Skeletal muscle satellite cell (primary cell): Measurements from ENCODE around the gene ARHGEF9.

Source experiments
- H3K27me3 ChIP-seq: 2 replicates; pipeline ENCODE4 v1.7.0; 2013; ENCODE audit warnings: low read length; ENCODE audit not compliant: control insufficient read depth, insufficient read depth
- H3K36me3 ChIP-seq: 2 replicates; pipeline ENCODE4 v1.7.0; 2013; ENCODE audit warnings: mild to moderate bottlenecking, control low read depth, low read length; ENCODE audit not compliant: insufficient read depth
- H3K4me1 ChIP-seq: 2 replicates; pipeline ENCODE4 v1.7.0; 2013; ENCODE audit warnings: low read length; ENCODE audit not compliant: control insufficient read depth, insufficient read depth
- H3K4me2 ChIP-seq: 2 replicates; pipeline ENCODE4 v1.7.0; 2013; ENCODE audit warnings: mild to moderate bottlenecking, low read length
- H3K4me3 ChIP-seq: 2 replicates; pipeline ENCODE4 v1.7.0; 2013; ENCODE audit warnings: low read length
- H3K9ac ChIP-seq: 2 replicates; pipeline ENCODE4 v1.7.0; 2013; ENCODE audit warnings: mild to moderate bottlenecking, low read depth, low read length, moderate library complexity
- H3K9me3 ChIP-seq: replicated peaks from 2 replicates; pipeline ENCODE4 v1.7.0; 2013; ENCODE audit warnings: mild to moderate bottlenecking, control low read depth, low read length

ARHGEF9 gene

GRCh38 chrX:63744850-63745394, 40.1 kb downstream of the ARHGEF9 start:
- no peak overlapping the region for H3K9ac ChIP-seq
- H3K4me1 ChIP-seq, result peaks cover 11% of the 10 kb centered on the region
- H3K4me3 ChIP-seq, result no peak overlapping the region
- H3K9me3 ChIP-seq, result no peaks in the 10 kb centered on the region
- no peaks in the 10 kb centered on the region for H3K36me3 ChIP-seq
- no peak overlapping the region for H3K4me2 ChIP-seq
- H3K27me3 ChIP-seq, result no peaks in the 10 kb centered on the region

DNA sequence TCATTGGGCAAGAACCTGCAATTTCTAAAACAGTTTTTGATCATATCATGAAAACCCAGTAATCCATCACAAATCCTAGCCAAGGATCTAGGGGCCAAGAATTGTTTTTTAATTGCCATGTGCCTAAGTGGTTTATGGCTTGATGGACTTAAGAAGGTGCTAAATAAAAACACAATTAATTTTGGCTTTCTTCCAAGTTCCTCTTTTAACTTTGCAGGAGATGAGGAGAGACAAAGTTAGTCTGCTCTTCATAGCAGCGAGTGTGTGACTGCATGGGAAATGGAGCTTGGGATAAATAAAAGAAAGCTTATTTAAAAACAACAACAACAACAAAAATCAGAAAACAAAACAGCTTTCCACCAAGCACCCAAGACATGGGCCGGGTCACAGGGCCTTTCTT, 41.4 kb downstream of the ARHGEF9 start:
- no peak overlapping the region for H3K4me3 ChIP-seq
- H3K36me3 ChIP-seq, result no peaks in the 10 kb centered on the region
- no peak overlapping the region for H3K4me2 ChIP-seq
- H3K9ac ChIP-seq, result no peak overlapping the region
- H3K9me3 ChIP-seq, result no peaks in the 10 kb centered on the region
- H3K4me1 ChIP-seq, result peaks cover 11% of the 10 kb centered on the region
- H3K27me3 ChIP-seq, result no peaks in the 10 kb centered on the region

GRCh38 chrX:63740382-63740781, 44.6 kb downstream of the ARHGEF9 start:
- Histone ChIP-seq H3K36me3 (no peaks in the 10 kb centered on the region), H3K4me2 (no peak overlapping the region), H3K9me3 (no peaks in the 10 kb centered on the region), H3K4me3 (no peak overlapping the region), H3K4me1 (no peaks in the 10 kb centered on the region), H3K9ac (no peak overlapping the region), H3K27me3 (no peaks in the 10 kb centered on the region)

GRCh38 chrX:63739885-63740284, 45.1 kb downstream of the ARHGEF9 start:
- Histone ChIP-seq H3K9me3 (no peaks in the 10 kb centered on the region), H3K4me2 (no peak overlapping the region), H3K9ac (no peak overlapping the region), H3K36me3 (no peaks in the 10 kb centered on the region), H3K4me1 (no peaks in the 10 kb centered on the region), H3K4me3 (no peak overlapping the region), H3K27me3 (no peaks in the 10 kb centered on the region)

- Histone ChIP-seq H3K9ac (no peak overlapping the region), H3K4me1 (no peaks in the 10 kb centered on the region), H3K9me3 (no peaks in the 10 kb centered on the region), H3K36me3 (no peaks in the 10 kb centered on the region), H3K27me3 (no peaks in the 10 kb centered on the region), H3K4me3 (no peak overlapping the region), H3K4me2 (no peak overlapping the region)
Observed at GRCh38 chrX:63738696-63739095, 46.3 kb downstream of the ARHGEF9 start.

GRCh38 chrX:63737131-63737921, 47.7 kb downstream of the ARHGEF9 start:
- Histone ChIP-seq H3K9me3 (no peaks in the 10 kb centered on the region), H3K4me1 (no peaks in the 10 kb centered on the region), H3K4me3 (no peak overlapping the region), H3K4me2 (no peak overlapping the region), H3K36me3 (no peaks in the 10 kb centered on the region), H3K27me3 (no peaks in the 10 kb centered on the region), H3K9ac (no peak overlapping the region)

DNA sequence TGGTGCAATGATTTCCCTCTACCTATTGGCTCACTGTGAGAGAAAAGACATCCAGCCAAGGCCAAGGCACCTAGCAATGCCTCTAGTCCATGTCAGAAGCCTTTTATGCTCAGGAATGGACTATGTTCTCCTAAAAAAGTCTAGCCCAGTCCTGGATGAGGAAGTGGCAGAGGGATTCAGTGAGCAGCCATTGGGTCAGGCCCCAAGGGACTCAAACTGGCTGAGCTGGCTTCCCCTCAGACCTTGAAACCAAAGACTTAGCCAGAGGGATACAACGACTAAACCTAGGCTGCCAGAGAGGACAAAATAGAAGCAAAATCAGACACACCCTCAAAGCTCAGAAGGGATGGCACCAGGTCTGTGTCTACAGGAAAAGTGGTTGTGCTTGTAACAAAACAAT, 49.1 kb downstream of the ARHGEF9 start:
- no peaks in the 10 kb centered on the region for H3K4me1 ChIP-seq
- H3K36me3 ChIP-seq, result no peaks in the 10 kb centered on the region
- no peaks in the 10 kb centered on the region for H3K9me3 ChIP-seq
- H3K4me2 ChIP-seq, result no peak overlapping the region
- H3K27me3 ChIP-seq, result no peaks in the 10 kb centered on the region
- no peak overlapping the region for H3K9ac ChIP-seq
- no peak overlapping the region for H3K4me3 ChIP-seq

GRCh38 chrX:63720293-63720692, 64.7 kb downstream of the ARHGEF9 start:
- Histone ChIP-seq H3K9me3 (no peaks in the 10 kb centered on the region), H3K9ac (no peak overlapping the region), H3K36me3 (no peaks in the 10 kb centered on the region), H3K4me2 (no peak overlapping the region), H3K4me1 (no peaks in the 10 kb centered on the region), H3K27me3 (no peaks in the 10 kb centered on the region), H3K4me3 (no peak overlapping the region)

- H3K27me3 ChIP-seq, result no peaks in the 10 kb centered on the region
- no peak overlapping the region for H3K4me2 ChIP-seq
- H3K9ac ChIP-seq, result no peak overlapping the region
- H3K9me3 ChIP-seq, result peaks cover 2% of the 10 kb centered on the region
- H3K36me3 ChIP-seq, result no peaks in the 10 kb centered on the region
- no peaks in the 10 kb centered on the region for H3K4me1 ChIP-seq
- H3K4me3 ChIP-seq, result no peak overlapping the region
Observed at GRCh38 chrX:63719633-63720032, 65.4 kb downstream of the ARHGEF9 start.

DNA sequence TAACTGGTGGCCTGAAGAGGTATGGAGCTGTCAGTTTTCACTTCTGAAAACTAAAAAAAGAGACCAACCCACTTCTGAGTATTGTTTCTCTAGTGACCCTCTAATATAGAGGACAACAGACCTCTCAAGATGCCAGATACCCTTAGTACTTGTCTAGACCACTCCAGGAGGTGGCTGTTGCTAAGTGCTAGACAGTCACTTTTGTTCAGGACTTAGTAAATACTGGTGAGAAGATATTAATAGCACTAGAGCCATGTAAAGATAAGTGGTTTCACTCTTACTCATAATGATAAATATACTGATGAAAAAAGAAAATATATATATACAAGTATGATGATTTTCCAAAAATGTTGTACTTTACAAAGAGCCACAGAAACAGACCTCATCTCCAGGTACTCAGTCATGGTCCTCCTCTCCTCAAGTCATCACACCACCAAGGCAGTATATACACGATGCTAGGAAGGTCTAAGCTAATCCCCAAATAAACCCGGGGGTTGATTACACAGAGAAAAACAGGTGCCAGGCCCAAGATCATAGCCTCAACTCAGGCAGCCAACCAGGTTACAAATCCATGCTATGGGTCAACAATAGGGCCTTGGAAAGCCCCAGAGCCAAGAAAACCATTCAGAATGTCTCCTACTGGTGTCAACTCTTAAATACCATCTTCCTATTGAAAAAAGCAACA, 66.9 kb downstream of the ARHGEF9 start:
- Histone ChIP-seq H3K36me3 (no peaks in the 10 kb centered on the region), H3K9me3 (peaks cover 3% of the 10 kb centered on the region), H3K4me1 (no peaks in the 10 kb centered on the region), H3K9ac (no peak overlapping the region), H3K4me3 (no peak overlapping the region), H3K27me3 (no peaks in the 10 kb centered on the region), H3K4me2 (no peak overlapping the region)

DNA sequence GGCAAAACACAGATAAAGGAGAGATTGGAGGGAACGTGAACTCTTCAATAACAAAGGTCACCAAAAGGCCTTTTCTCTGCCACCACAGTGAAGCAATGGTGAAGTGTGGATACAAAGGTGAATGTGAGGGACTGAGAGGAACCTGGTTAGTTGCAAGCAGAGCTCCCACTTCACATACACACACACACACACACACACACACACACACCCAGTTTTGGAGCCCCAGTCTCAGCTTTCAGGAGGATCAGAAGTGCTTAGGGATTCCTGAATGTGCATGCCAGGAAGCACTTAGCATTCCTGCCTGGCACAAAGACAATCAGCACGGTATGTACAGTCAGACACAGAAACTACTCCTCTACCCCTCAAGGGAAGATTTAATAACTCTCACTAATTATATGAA, 71.5 kb downstream of the ARHGEF9 start:
- H3K9ac ChIP-seq, result no peak overlapping the region
- no peaks in the 10 kb centered on the region for H3K27me3 ChIP-seq
- H3K9me3 ChIP-seq, result peaks cover 3% of the 10 kb centered on the region
- H3K4me1 ChIP-seq, result no peaks in the 10 kb centered on the region
- H3K4me3 ChIP-seq, result no peak overlapping the region
- H3K4me2 ChIP-seq, result no peak overlapping the region
- no peaks in the 10 kb centered on the region for H3K36me3 ChIP-seq
